Measurements from ENCODE around the gene ABCA13. TPM values are rescaled to one million over a fixed set of nuclear protein-coding genes. Genes with fewer than 3 reads are reported as not detected.

The ABCA13 gene
- polyA plus RNA-seq, 1 donor (not counting 4 experiments of a cell fraction or from before 2014, with no cell fraction given), result 0.76 TPM

GRCh38 chr7:48304641-48305040, 133.4 kb downstream of the ABCA13 start:
- Histone ChIP-seq H3K4me2 (ENCODE audit: control insufficient read depth, extremely low read depth, insufficient read depth, low read depth, low read length) (no peak overlapping the region), H3K9me3 (ENCODE audit: control insufficient read depth, low read depth, low read length) (no peaks in the 10 kb centered on the region), H3K79me2 (ENCODE audit: control insufficient read depth, insufficient read depth, low read length) (no peaks in the 10 kb centered on the region), H3K9me1 (ENCODE audit: control insufficient read depth, extremely low read depth, insufficient read depth, low read length) (no peaks in the 10 kb centered on the region), H4K20me1 (ENCODE audit: control insufficient read depth, extremely low read depth, insufficient read depth, low read length) (no peaks in the 10 kb centered on the region), H3K27ac (ENCODE audit: control insufficient read depth, insufficient read depth, low read length) (no peak overlapping the region), H3K9ac (ENCODE audit: control insufficient read depth, extremely low read depth, insufficient read depth, low read length) (no peak overlapping the region), H3K4me1 (ENCODE audit: control insufficient read depth, extremely low read depth, insufficient read depth, low read length) (peaks cover 21% of the 10 kb centered on the region), H3K4me3 (ENCODE audit: control insufficient read depth in 2 of 3, extremely low read depth in 1 of 3, insufficient read depth in 2 of 3, low read depth in 1 of 3, low read length in 3 of 3) (no peak overlapping the region), H3K27me3 (ENCODE audit: control insufficient read depth, extremely low read depth, insufficient read depth, low read length) (no peaks in the 10 kb centered on the region), H3K36me3 (ENCODE audit: control insufficient read depth in 2 of 2, extremely low read depth in 1 of 2, insufficient read depth in 2 of 2, low read length in 2 of 2) (no peaks in the 10 kb centered on the region), H2AFZ (ENCODE audit: control insufficient read depth, low read length) (no peak overlapping the region)
- dilution Hi-C loops (cut with MboI; ENCODE audit: extremely low pct_ligation_motif_present, low sequenced_read_pairs), result no loop called here
- TF ChIP-seq EZH2 (IDR thresholded peaks at IDR 0.05; ENCODE audit: low read length), result no peak
- TF ChIP-seq, protein P1, sequence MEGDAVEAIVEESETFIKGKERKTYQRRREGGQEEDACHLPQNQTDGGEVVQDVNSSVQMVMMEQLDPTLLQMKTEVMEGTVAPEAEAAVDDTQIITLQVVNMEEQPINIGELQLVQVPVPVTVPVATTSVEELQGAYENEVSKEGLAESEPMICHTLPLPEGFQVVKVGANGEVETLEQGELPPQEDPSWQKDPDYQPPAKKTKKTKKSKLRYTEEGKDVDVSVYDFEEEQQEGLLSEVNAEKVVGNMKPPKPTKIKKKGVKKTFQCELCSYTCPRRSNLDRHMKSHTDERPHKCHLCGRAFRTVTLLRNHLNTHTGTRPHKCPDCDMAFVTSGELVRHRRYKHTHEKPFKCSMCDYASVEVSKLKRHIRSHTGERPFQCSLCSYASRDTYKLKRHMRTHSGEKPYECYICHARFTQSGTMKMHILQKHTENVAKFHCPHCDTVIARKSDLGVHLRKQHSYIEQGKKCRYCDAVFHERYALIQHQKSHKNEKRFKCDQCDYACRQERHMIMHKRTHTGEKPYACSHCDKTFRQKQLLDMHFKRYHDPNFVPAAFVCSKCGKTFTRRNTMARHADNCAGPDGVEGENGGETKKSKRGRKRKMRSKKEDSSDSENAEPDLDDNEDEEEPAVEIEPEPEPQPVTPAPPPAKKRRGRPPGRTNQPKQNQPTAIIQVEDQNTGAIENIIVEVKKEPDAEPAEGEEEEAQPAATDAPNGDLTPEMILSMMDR (optimal IDR thresholded peaks at IDR 0.05 in 1 of 3, IDR thresholded peaks at IDR 0.05 in 1 of 3, conservative IDR thresholded peaks at IDR 0.05 in 1 of 3; ENCODE audit: extremely low read depth in 1 of 3, insufficient read depth in 2 of 3, low read length in 3 of 3), result no peak
- FAIRE-seq (no peak), DNase-seq (ENCODE audit: low read depth, low spot score) (no peak)

- DNase-seq (ENCODE audit: low read depth, low spot score) (no peak), FAIRE-seq (no peak)
- no peaks in the 10 kb centered on the region for H4K20me1 ChIP-seq (ENCODE audit: control insufficient read depth, extremely low read depth, insufficient read depth, low read length)
- H3K27me3 ChIP-seq (ENCODE audit: control insufficient read depth, extremely low read depth, insufficient read depth, low read length), result no peaks in the 10 kb centered on the region
- H3K36me3 ChIP-seq (ENCODE audit: control insufficient read depth in 2 of 2, extremely low read depth in 1 of 2, insufficient read depth in 2 of 2, low read length in 2 of 2), result no peaks in the 10 kb centered on the region
- peaks cover 24% of the 10 kb centered on the region for H3K4me1 ChIP-seq (ENCODE audit: control insufficient read depth, extremely low read depth, insufficient read depth, low read length)
- dilution Hi-C loops (cut with MboI; ENCODE audit: extremely low pct_ligation_motif_present, low sequenced_read_pairs), result no loop called here
- no peak for TF ChIP-seq EZH2 (IDR thresholded peaks at IDR 0.05; ENCODE audit: low read length)
- TF ChIP-seq, protein P1 (optimal IDR thresholded peaks at IDR 0.05 in 1 of 3, IDR thresholded peaks at IDR 0.05 in 1 of 3, conservative IDR thresholded peaks at IDR 0.05 in 1 of 3; ENCODE audit: extremely low read depth in 1 of 3, insufficient read depth in 2 of 3, low read length in 3 of 3), result no peak
- H3K79me2 ChIP-seq (ENCODE audit: control insufficient read depth, insufficient read depth, low read length), result no peaks in the 10 kb centered on the region
- H3K9me3 ChIP-seq (ENCODE audit: control insufficient read depth, low read depth, low read length), result no peaks in the 10 kb centered on the region
- H3K9ac ChIP-seq (ENCODE audit: control insufficient read depth, extremely low read depth, insufficient read depth, low read length), result no peak overlapping the region
- H3K4me2 ChIP-seq (ENCODE audit: control insufficient read depth, extremely low read depth, insufficient read depth, low read depth, low read length), result no peak overlapping the region
- no peaks in the 10 kb centered on the region for H3K9me1 ChIP-seq (ENCODE audit: control insufficient read depth, extremely low read depth, insufficient read depth, low read length)
- no peak overlapping the region for H3K27ac ChIP-seq (ENCODE audit: control insufficient read depth, insufficient read depth, low read length)
- H3K4me3 ChIP-seq (ENCODE audit: control insufficient read depth in 2 of 3, extremely low read depth in 1 of 3, insufficient read depth in 2 of 3, low read depth in 1 of 3, low read length in 3 of 3), result no peak overlapping the region
- H2AFZ ChIP-seq (ENCODE audit: control insufficient read depth, low read length), result no peak overlapping the region
Measured at GRCh38 chr7:48305661-48306060, 134.4 kb downstream of the ABCA13 start.
